Measurements from ENCODE around the gene RMRP. TPM values are rescaled to one million over a fixed set of nuclear protein-coding genes. Genes with fewer than 3 reads are reported as not detected.

The RMRP gene
- total RNA-seq, 1 experiment from 2014 or later, result 6,436 TPM

DNA sequence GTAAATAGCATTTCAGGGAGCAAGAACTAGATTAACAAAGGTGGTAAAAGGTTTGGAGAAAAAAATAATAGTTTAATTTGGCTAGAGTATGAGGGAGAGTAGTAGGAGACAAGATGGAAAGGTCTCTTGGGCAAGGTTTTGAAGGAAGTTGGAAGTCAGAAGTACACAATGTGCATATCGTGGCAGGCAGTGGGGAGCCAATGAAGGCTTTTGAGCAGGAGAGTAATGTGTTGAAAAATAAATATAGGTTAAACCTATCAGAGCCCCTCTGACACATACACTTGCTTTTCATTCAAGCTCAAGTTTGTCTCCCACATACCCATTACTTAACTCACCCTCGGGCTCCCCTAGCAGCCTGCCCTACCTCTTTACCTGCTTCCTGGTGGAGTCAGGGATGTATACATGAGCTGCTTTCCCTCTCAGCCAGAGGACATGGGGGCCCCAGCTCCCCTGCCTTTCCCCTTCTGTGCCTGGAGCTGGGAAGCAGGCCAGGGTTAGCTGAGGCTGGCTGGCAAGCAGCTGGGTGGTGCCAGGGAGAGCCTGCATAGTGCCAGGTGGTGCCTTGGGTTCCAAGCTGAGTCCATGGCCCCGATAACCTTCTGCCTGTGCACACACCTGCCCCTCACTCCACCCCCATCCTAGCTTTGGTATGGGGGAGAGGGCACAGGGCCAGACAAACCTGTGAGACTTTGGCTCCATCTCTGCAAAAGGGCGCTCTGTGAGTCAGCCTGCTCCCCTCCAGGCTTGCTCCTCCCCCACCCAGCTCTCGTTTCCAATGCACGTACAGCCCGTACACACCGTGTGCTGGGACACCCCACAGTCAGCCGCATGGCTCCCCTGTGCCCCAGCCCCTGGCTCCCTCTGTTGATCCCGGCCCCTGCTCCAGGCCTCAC, 15.6 kb upstream of the RMRP start, which contains the start of gene CA9:
Gene CA9 (plus strand): TSS at position 797 of the 893 bp plus-strand sequence. CDS start 32 bp downstream, at position 829.
- no peak for DNase-seq (ENCODE audit: low read depth)
- in situ Hi-C loops (cut with HindIII; ENCODE audit: low pct_unique_long_range_greater_than_20kb, low sequenced_read_pairs), result no loop called here

- in situ Hi-C loops (cut with HindIII; ENCODE audit: low pct_unique_long_range_greater_than_20kb, low sequenced_read_pairs), result no loop called here
- peak; percentile 67 for DNase-seq (ENCODE audit: low read depth)
These were observed 11.7 kb upstream of the RMRP start for GRCh38 chr9:35669331-35670145.

GRCh38 chr9:35667939-35668338, 10.1 kb upstream of the RMRP start:
- in situ Hi-C loops (cut with HindIII; ENCODE audit: low pct_unique_long_range_greater_than_20kb, low sequenced_read_pairs), result no loop called here
- DNase-seq (ENCODE audit: low read depth), result no peak

DNA sequence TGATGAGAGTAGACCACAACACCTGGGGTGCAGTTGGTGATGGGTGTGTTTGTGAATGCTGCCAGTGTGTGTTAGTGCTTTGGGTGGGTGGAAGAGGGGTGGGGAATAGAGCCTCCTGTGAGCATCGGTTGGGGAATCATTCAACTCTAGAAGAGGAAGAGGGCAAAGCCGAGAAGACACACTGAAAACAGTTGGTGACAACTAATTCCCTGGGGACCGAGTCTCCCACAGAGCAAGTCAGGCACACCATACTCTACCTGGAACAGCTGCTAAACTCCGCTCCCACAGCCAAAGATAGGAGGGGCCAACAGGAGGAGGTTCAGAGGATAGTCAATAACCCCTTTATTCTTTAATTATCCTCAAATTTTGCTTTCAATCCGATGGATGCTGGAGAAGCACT, 8.7 kb upstream of the RMRP start:
- DNase-seq (ENCODE audit: low read depth), result no peak
- in situ Hi-C loops (cut with HindIII; ENCODE audit: low pct_unique_long_range_greater_than_20kb, low sequenced_read_pairs), result no loop called here

GRCh38 chr9:35666045-35666444, 8.2 kb upstream of the RMRP start:
- in situ Hi-C loops (cut with HindIII; ENCODE audit: low pct_unique_long_range_greater_than_20kb, low sequenced_read_pairs), result no loop called here
- DNase-seq (ENCODE audit: low read depth), result no peak

GRCh38 chr9:35665471-35665818, 7.6 kb upstream of the RMRP start:
- in situ Hi-C loops (cut with HindIII; ENCODE audit: low pct_unique_long_range_greater_than_20kb, low sequenced_read_pairs), result no loop called here
- DNase-seq (ENCODE audit: low read depth), result no peak

DNA sequence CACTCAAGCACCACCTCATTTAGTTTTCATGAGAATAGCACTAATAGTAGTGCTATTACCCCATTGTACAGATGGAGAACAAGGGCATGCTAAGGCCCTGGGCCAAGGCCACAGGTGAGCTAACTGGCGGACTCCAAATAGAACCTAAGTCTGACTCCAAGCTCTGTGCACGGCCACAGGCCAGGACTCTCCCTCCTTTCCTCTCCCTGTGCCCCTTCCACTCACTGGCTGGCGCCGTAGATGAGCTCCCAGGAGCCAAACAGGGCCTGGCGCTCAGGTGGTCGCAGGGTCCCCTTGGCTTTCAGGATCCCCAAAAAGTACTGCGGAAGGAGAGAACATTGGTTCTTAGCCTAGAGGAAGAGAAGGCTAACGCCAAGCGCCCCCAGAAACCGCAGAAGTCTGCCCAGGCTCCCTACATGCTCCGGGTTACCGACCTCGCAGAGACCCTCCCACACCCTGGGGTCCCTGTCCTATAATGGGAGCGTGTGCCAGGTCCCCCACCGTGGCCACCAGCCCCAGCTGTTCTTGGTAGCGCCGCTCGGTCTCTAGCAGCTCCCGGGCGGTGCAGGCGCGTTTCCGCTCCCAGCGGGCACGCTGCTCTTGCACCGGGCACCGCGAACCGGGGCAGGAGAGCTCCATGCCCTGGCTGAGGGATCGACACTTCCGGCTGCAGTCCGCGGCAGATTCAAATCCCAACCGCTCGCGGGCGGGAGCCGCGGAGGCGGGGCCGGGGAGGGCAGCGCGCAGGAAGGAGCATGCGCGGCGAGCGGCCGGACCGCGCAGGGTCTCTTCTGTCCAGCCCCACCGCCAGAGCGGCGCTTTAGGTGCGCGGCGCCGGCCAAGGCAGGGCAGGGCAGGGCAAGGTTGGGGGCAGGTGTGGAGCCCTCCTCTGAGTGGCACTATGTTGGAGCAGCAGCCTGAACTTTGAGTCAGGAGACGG, 7.0 kb upstream of the RMRP start, which contains the start of gene ARHGEF39:
Gene ARHGEF39 (minus strand): TSS at position 665 of the 940 bp plus-strand sequence. CDS start 26 bp downstream, at position 639.
- peak; percentile 78 for DNase-seq (ENCODE audit: low read depth)
- in situ Hi-C loops (cut with HindIII; ENCODE audit: low pct_unique_long_range_greater_than_20kb, low sequenced_read_pairs), result no loop called here

DNA sequence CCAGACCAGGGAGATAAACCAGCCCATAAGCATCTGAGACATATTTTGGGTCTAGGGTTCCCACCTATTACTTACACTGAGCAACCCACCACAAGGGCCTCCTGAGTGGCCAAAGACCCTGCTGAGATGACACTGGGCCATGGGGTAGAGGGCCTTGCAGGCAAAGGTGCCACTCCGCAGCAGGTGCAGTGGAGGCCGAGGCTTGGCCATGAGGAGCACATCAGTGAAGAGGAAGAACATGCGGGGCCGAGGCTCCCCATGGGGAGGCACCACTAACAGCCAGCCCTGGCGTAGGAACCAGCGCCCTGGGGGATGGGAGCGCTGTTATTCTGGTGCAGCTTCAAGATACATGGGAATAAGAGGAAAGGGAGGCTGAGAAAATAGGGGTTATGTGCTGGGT, 4.6 kb upstream of the RMRP start:
- no peak for DNase-seq (ENCODE audit: low read depth)
- in situ Hi-C loops (cut with HindIII; ENCODE audit: low pct_unique_long_range_greater_than_20kb, low sequenced_read_pairs), result no loop called here

GRCh38 chr9:35661756-35662350, 4.0 kb upstream of the RMRP start:
- in situ Hi-C loops (cut with HindIII; ENCODE audit: low pct_unique_long_range_greater_than_20kb, low sequenced_read_pairs), result no loop called here
- no peak for DNase-seq (ENCODE audit: low read depth)

- DNase-seq (ENCODE audit: low read depth), result peak; percentile 29
- in situ Hi-C loops (cut with HindIII; ENCODE audit: low pct_unique_long_range_greater_than_20kb, low sequenced_read_pairs), result no loop called here
These were observed 3.2 kb upstream of the RMRP start for GRCh38 chr9:35660966-35661415.

GRCh38 chr9:35659340-35659739, 1.5 kb upstream of the RMRP start:
- in situ Hi-C loops (cut with HindIII; ENCODE audit: low pct_unique_long_range_greater_than_20kb, low sequenced_read_pairs), result no loop called here

DNA sequence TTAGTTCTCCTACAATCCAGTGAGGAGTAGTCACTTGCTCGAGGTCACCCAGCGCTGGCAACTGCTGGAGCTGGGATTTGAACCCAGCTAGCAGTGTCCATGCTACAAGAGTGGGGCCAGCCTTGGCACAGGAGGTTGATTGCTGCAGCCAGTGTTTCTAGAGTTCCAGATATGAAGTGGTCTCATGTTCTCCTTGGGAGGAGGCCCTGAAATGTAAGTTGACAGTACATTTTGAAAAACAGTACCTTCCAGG, 1.1 kb upstream of the RMRP start:
- in situ Hi-C loops (cut with HindIII; ENCODE audit: low pct_unique_long_range_greater_than_20kb, low sequenced_read_pairs), result no loop called here
- no peak for DNase-seq (ENCODE audit: low read depth)

More at GRCh38 chr9:35659340-35659739, 1.5 kb upstream of the RMRP start:
- no peak for DNase-seq (ENCODE audit: low read depth)

- peak; percentile 79 for DNase-seq (ENCODE audit: low read depth)
- in situ Hi-C loops (cut with HindIII; ENCODE audit: low pct_unique_long_range_greater_than_20kb, low sequenced_read_pairs), result no loop called here
These were observed 533 bp upstream of the RMRP start, which contains the start of gene CCDC107 for GRCh38 chr9:35658137-35658967. CCDC107 (plus strand) TSS chr9:35658292; CDS start chr9:35658380, 88 bp downstream.

- in situ Hi-C loops (cut with HindIII; ENCODE audit: low pct_unique_long_range_greater_than_20kb, low sequenced_read_pairs), result no loop called here
- DNase-seq (ENCODE audit: low read depth), result no peak
These were observed 831 bp downstream of the RMRP start for GRCh38 chr9:35656831-35657545.

DNA sequence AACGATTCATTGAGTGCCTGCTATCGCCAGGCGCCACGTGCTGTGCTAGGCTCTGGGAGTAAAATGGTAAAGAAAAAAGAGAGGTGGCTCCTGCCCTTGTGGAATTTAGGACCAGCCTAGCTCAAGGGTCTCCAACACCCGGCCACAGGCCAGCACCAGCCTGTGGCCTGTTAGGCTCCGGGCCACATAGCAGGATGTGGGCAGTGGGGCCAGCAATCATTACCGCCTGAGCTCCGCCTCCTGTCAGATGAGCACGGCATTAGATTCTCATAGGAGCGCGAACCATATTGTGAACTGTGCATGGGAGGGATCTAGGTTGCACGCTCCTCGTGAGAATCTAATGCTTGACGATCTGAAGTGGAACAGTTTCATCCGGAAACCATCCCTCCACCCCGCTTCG, 1.5 kb downstream of the RMRP start:
- in situ Hi-C loops (cut with HindIII; ENCODE audit: low pct_unique_long_range_greater_than_20kb, low sequenced_read_pairs), result no loop called here
- DNase-seq (ENCODE audit: low read depth), result no peak

- no peak for DNase-seq (ENCODE audit: low read depth)
- in situ Hi-C loops (cut with HindIII; ENCODE audit: low pct_unique_long_range_greater_than_20kb, low sequenced_read_pairs), result no loop called here
These were observed 4.2 kb downstream of the RMRP start for GRCh38 chr9:35653611-35654010.

GRCh38 chr9:35652829-35653209, 5.0 kb downstream of the RMRP start:
- in situ Hi-C loops (cut with HindIII; ENCODE audit: low pct_unique_long_range_greater_than_20kb, low sequenced_read_pairs), result no loop called here
- DNase-seq (ENCODE audit: low read depth), result no peak
